NCI-H1105 treated with DMSO at 0.1 percent for 48 hours (cell line): ENCODE data around the gene NAMPT.
"Not testable (repeated sequence)": the region's sequence is repeated elsewhere in the genome, so short reads cannot be mapped to it uniquely, and the experiment has no call there.

Source experiments
- DNase-seq: peaks from one replicate; lab custom pipeline; 2025; lab: John Stamatoyannopoulos, UW

The NAMPT gene

DNA sequence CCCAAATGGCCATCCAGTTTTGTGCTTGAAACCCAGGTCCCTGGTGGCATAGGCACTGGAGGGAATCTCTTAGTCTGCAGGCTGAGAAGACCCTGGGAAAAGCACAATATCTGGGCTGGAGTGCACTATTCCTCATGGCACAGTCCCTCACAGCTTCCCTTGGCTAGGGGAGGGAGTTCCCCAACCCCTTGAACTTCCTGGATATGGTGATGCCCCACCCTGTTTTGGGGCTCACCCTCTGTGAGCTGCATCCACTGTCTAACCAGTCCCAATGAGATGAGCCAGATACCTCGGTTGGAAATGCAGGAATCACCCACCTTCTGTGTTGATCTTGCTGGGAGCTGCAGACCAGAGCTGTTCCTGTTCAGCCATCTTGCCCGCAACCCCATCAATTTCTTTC is 19.8 kb upstream of the NAMPT start:
- no peak for DNase-seq

DNA sequence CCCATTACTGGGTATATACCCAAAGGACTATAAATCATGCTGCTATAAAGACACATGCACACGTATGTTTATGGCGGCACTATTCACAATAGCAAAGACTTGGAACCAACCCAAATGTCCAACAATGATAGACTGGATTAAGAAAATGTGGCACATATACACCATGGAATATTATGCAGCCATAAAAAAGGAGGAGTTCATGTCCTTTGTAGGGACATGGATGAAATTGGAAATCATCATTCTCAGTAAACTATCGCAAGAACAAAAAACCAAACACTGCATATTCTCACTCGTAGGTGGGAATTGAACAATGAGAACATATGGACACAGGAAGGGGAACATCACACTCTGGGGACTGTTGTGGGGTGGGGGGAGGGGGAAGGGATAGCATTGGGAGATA is 13.8 kb upstream of the NAMPT start:
- not testable (repeated sequence) for DNase-seq

GRCh38 chr7:106298155-106298554 is 13.4 kb upstream of the NAMPT start:
- DNase-seq, result not testable (repeated sequence)

GRCh38 chr7:106294334-106294733 is 9.6 kb upstream of the NAMPT start:
- no peak for DNase-seq

GRCh38 chr7:106291247-106291646 is 6.5 kb upstream of the NAMPT start:
- no peak for DNase-seq

- no peak for DNase-seq
These were observed 5.5 kb upstream of the NAMPT start for GRCh38 chr7:106290319-106290718.

- no peak for DNase-seq
These were observed 5.1 kb upstream of the NAMPT start for GRCh38 chr7:106289848-106290247.

DNA sequence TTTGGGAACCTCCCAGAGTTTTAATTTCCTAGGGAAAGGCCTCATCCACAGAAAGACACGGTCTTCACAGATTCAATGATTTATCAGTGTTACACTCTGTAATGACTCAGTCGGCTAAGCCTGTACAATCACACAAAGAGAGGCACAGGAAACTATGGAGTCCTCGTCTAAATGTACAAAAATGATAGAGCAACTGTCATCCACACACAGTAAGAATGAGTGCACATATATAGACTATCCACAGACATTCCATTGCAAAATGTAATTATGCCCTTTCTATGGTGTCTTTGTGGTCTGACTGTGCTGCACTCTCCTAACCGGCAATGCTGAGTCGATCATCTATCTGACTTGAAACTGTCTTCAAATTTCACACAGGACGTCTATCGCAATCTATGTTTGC is 3.5 kb upstream of the NAMPT start:
- no peak for DNase-seq

- no peak for DNase-seq
These were observed 3.0 kb upstream of the NAMPT start for GRCh38 chr7:106287786-106288185.

DNA sequence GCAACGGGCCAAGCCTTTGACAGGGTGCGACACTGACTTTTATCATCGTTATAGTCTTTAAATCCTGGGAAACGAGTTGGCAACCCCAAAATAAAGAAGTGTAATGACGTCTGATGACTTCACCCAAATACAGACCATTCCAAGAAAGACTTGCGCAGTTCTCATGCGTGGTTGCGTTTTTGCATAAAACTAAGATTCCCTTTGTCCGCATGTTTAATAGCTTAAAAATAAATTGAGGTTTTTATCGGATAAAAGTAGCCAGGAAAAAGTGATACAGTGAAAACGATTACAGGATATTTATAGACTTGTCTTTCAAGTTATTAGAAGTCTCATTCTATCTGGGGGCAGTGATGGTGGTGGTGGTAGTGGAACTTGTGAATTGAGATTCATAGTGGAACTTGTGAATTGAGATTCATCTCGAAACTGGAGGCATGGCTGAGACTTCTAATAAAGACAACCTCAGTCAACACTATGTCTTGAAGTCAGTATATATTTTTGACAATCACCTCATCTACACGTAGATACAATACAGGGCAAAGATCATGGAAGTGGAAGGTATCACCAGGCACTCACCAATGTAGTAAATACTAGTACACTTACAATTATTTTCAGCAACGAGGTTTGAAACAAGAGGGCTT is 1.2 kb upstream of the NAMPT start:
- no peak for DNase-seq

DNA sequence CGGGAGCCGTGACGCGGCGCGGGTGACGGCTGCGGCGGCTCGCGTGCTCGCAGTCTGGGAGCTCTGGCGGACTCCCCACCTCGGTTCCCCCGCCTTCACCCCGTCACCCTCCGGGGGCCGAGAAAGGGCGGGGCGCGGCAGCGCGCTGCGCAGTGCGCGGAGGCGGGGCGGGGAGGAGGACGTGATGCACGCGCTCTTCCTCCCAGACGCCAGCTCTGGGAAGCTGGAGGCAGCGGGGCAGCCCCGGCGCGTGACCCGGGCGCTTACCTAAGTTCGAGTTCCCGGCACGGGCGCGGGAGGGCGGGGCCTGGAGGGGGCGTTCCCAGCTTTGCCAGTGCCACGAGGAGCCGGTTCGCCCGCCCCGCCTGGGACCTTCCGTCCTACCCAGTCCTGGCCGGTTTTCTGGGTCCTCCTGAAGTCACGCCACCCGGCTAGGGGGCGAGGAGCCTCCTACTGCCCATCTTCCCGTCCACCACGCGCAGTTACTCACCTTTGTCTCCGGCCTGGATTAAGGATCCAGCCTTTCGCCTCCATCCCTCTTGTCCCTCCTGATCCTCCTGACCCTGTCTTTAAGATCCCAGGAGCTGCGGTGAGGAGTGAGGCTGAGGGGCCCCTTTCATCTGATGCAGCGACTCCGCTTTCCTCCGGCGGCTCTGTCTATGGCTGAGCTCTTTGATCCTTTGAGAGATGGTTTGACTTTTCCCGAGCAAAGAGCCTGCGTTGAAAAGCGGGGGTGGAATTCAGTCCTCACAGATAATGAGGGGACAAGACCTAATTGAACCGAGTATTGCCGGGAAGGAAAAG is 470 bp upstream of the NAMPT start:
- peak; percentile 96 for DNase-seq

- peak; percentile 72 for DNase-seq
These were observed 711 bp downstream of the NAMPT start for GRCh38 chr7:106283831-106284713.

DNA sequence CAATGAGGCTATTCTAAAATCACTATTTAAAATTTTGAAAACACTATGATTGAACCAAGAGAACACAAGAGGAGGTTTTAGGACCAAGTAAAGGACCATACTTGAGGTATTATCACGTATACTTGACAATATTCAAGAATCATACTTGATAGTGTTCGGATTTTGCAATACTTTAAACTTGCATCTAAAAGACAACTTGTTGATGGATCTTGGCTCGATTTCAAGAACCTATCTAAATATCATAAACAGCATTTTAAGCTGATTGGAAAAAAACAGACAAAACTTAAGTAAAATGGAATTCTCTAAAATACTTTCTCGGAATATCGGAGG is 1.3 kb downstream of the NAMPT start:
- DNase-seq, result no peak

DNA sequence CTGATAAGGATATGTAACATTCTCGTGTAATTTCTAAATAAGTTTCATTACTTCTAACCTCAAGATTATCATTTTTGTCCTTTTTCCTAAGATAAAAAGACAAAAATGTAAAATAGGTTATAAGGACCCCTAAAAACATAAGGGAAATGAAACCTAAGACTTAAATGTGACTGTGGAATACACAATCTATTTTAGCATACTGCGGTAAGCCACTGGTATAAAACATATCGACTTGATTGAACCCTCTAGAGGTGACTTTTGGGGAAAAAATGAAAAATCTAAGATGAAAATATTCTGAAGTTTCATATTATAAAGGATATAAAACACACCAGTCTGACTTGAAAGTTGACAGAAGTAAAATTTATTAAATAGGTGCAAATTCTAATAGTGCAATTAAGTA is 1.9 kb downstream of the NAMPT start:
- DNase-seq, result no peak

DNA sequence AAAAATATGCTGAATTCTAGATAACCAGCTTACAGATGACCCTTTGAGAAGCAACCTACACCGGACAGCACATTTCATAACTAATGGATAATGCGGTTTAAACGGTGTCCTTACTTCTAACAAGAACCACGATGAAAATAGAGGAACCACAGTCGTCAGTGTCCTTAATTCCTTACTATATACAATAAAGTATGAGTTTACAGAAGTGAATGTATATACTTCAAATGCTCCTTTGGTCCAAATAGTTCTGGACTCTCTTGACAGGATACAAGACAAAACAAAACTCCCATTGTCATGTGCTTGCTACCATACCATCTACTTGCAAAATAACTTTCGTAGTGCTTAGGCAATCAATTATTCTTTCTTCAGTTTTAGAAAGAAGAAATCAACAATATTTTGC is 2.4 kb downstream of the NAMPT start:
- DNase-seq, result no peak

GRCh38 chr7:106281585-106282318 is 3.0 kb downstream of the NAMPT start:
- DNase-seq, result no peak

DNA sequence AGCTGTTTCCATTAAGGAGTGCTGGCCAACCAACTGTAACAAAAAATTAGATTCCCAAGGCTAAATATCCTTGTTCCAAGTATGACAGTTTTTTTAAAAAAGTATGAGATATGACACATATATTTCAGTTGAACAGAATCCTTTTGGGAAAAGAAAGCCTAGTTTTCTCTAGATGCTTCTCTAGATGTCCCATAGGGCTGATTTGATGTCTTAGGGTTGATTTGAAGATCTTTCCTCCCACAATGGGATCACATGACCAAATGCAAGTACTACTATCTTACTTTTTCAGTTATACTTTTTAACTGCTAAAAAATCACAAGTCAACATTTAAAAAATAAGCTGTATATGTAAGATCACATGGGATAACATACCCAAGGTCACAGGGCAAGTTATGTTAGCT is 3.7 kb downstream of the NAMPT start:
- no peak for DNase-seq

DNA sequence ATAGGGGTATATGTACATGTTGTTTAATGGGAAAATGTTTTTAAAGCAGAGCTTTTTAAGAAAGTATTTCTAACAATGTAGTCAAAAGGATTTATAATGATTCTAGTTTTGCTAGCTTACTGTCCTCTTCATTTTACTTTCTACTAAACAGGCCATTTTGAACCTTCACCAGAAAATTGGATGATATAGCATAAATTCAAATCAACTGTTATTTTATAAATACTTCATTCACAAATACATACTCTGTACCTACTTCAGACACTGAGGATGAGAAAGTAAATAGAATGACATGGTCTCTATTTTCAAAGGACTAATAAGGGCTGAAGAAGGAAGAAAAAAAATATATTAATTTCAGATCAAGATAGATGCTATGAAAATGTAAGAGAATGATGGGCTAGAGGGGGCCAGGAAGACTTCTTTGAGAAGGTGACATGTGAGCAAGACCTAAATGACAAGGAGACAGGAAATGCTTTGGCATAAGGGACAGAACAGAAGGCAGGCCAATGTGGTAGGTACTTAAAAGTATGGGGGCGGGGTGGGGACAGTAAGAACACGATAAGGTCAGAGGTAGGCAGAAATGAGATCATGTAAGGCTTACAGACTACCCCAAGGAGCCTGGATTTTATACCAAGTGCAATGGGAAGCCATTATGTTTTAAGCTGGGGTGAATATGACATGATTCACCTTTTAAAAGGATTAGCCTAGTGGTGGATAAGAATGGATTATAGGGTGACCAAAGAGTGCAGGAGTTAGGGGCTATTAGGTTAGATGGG is 5.2 kb downstream of the NAMPT start:
- no peak for DNase-seq

GRCh38 chr7:106278695-106279094 is 6.1 kb downstream of the NAMPT start:
- no peak for DNase-seq

- DNase-seq, result no peak
These were observed 6.8 kb downstream of the NAMPT start for GRCh38 chr7:106277976-106278375.

- no peak for DNase-seq
These were observed 8.3 kb downstream of the NAMPT start for GRCh38 chr7:106276513-106276912.
